Mammary epithelial cell (primary cell): ENCODE measurements around the gene KIAA0319L.

Experiments
- EZH2 ChIP-seq: IDR thresholded peaks from 2 replicates; pipeline ENCODE4 v1.6.1; 2012; ENCODE audit warnings: low read length, inconsistent platforms, borderline replicate concordance
- TF ChIP-seq, protein P1 (sequence below), 2 donors: IDR thresholded peaks in 1 of 2; conservative IDR thresholded peaks in 1 of 2; 2 replicates each; pipeline ENCODE4 v1.5.1; 2011 to 2012; ENCODE audit warnings: inconsistent platforms in 2 of 2, low read length in 2 of 2, mild to moderate bottlenecking in 2 of 2, control low read depth in 1 of 2, low read depth in 1 of 2; ENCODE audit not compliant: insufficient read depth in 1 of 2; ENCODE audit errors: extremely low read depth in 1 of 2

DNA sequence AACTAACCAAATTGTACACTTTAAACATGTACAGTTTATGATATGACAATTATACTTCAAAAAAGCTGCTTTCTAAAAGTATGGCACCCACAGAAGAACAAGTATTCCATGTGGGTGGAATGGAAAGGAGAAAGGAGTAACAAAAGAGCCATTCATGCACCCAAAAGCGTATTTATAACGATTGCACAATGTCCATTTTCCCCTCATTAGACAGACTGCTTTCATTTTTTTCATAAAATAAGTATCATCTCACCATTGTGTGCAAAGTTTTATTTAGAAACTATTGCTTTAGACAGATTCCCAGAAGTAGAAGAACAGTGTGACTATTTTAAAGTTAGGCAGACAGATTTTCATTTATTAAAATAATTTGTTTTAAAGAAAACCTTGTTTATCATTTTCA, 59.6 kb downstream of the KIAA0319L start:
- TF ChIP-seq, protein P1, sequence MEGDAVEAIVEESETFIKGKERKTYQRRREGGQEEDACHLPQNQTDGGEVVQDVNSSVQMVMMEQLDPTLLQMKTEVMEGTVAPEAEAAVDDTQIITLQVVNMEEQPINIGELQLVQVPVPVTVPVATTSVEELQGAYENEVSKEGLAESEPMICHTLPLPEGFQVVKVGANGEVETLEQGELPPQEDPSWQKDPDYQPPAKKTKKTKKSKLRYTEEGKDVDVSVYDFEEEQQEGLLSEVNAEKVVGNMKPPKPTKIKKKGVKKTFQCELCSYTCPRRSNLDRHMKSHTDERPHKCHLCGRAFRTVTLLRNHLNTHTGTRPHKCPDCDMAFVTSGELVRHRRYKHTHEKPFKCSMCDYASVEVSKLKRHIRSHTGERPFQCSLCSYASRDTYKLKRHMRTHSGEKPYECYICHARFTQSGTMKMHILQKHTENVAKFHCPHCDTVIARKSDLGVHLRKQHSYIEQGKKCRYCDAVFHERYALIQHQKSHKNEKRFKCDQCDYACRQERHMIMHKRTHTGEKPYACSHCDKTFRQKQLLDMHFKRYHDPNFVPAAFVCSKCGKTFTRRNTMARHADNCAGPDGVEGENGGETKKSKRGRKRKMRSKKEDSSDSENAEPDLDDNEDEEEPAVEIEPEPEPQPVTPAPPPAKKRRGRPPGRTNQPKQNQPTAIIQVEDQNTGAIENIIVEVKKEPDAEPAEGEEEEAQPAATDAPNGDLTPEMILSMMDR (conservative IDR thresholded peaks at IDR 0.05 in 1 of 2, IDR thresholded peaks at IDR 0.05 in 1 of 2; ENCODE audit: extremely low read depth in 1 of 2, insufficient read depth in 1 of 2, low read depth in 1 of 2, low read length in 2 of 2) = no peak
- no peak for TF ChIP-seq EZH2
